Ascending aorta (tissue), 2 donors: Measurements from ENCODE around the gene YARS1. TPM values are rescaled to one million over a fixed set of nuclear protein-coding genes. Genes with fewer than 3 reads are reported as not detected.

Experiments
- DNase-seq, 2 donors: peaks; one replicate each; pipeline ENCODE4 v3.0.0-alpha.2; 2019; ENCODE audit warnings: low spot score in 2 of 2
- H3K27ac ChIP-seq, 2 donors: fragments of 200-600 bp; sonication (generic); one replicate each; pipeline ENCODE4 v1.5.1; 2016 to 2017; ENCODE audit warnings: mild to moderate bottlenecking in 1 of 2
- H3K27me3 ChIP-seq: fragments of 200-600 bp; sonication (generic); one replicate; pipeline ENCODE4 v1.5.1; 2017
- H3K36me3 ChIP-seq, 2 donors: fragments of 200-600 bp; sonication (generic); one replicate each; pipeline ENCODE4 v1.5.1; 2016
- H3K4me1 ChIP-seq, 2 donors: fragments of 200-600 bp; sonication (generic); one replicate each; pipeline ENCODE4 v1.5.1; 2016 to 2017; ENCODE audit warnings: mild to moderate bottlenecking in 1 of 2
- H3K4me3 ChIP-seq, 2 donors: fragments of 200-600 bp; sonication (generic); one replicate each; pipeline ENCODE4 v1.5.1; 2016 to 2017; ENCODE audit warnings: mild to moderate bottlenecking in 1 of 2
- H3K9me3 ChIP-seq, 2 donors: fragments of 200-600 bp; sonication (generic); one replicate each; pipeline ENCODE4 v1.5.1; 2016
- CTCF ChIP-seq, 3 experiments: fragments of 200-600 bp in 2 of 3; fragments of 450-650 bp in 1 of 3; sonication (generic) in 2 of 3; IDR thresholded peaks; one replicate each; pipeline ENCODE4 v1.5.1; 2016 to 2019; ENCODE audit warnings: antibody characterized with exemption in 3 of 3, mild to moderate bottlenecking in 1 of 3, moderate library complexity in 1 of 3
- intact Hi-C: fragments of 100-400 bp; cut with DNase I; formaldehyde crosslinking; loops from one replicate; pipeline ENCODE4 v1.15.1; 2023
- total RNA-seq: library from RNA; depleted of rRNA; stranded (reverse); fragments of >200 nt; gene quantifications from one replicate; pipeline ENCODE4 v1.1.0, GENCODE V29; 2016

Gene YARS1
- total RNA-seq, 1 donor from 2014 or later, result 48.9 TPM

- Histone ChIP-seq H3K27ac (peak overlapping the region; percentile 3 to 24), H3K27me3 (no peaks in the 10 kb centered on the region), H3K36me3 (peaks cover 0 to 2% of the 10 kb centered on the region in 2 donors), H3K4me3 (no peak overlapping the region), H3K9me3 (no peaks in the 10 kb centered on the region), H3K4me1 (peaks cover 4 to 9% of the 10 kb centered on the region in 2 donors)
- intact Hi-C loops, result no loop called here
- DNase-seq, result no peak
- TF ChIP-seq CTCF (IDR thresholded peaks at IDR 0.05), result no peak
These were observed 58.2 kb downstream of the YARS1 start for GRCh38 chr1:32758795-32759430.

GRCh38 chr1:32758177-32758794, 58.9 kb downstream of the YARS1 start:
- Histone ChIP-seq H3K9me3 (no peaks in the 10 kb centered on the region), H3K36me3 (no peaks in the 10 kb centered on the region), H3K27ac (peak overlapping the region; percentile 3 to 24), H3K27me3 (no peaks in the 10 kb centered on the region), H3K4me1 (peaks cover 7 to 12% of the 10 kb centered on the region in 2 donors), H3K4me3 (no peak overlapping the region)
- no peak for DNase-seq
- intact Hi-C loops, result no loop called here
- TF ChIP-seq CTCF (IDR thresholded peaks at IDR 0.05), result no peak

GRCh38 chr1:32757213-32757895, 59.8 kb downstream of the YARS1 start:
- Histone ChIP-seq H3K9me3 (no peaks in the 10 kb centered on the region), H3K36me3 (no peaks in the 10 kb centered on the region), H3K27me3 (no peaks in the 10 kb centered on the region), H3K27ac (no peak overlapping the region), H3K4me3 (no peak overlapping the region), H3K4me1 (peaks cover 11 to 16% of the 10 kb centered on the region in 2 donors)
- no peak for DNase-seq
- intact Hi-C loops, result no loop called here
- no peak for TF ChIP-seq CTCF (IDR thresholded peaks at IDR 0.05)

- intact Hi-C loops, result no loop called here
- Histone ChIP-seq H3K4me1 (peaks cover 8 to 11% of the 10 kb centered on the region in 2 donors), H3K4me3 (no peak overlapping the region), H3K27ac (peak overlapping the region; percentile 62 to 75), H3K9me3 (no peaks in the 10 kb centered on the region), H3K27me3 (no peaks in the 10 kb centered on the region), H3K36me3 (no peaks in the 10 kb centered on the region)
- TF ChIP-seq CTCF (IDR thresholded peaks at IDR 0.05), result no peak
- no peak for DNase-seq
These were observed 61.4 kb downstream of the YARS1 start for GRCh38 chr1:32755810-32756159.

- Histone ChIP-seq H3K36me3 (no peaks in the 10 kb centered on the region), H3K4me1 (peaks cover 8 to 11% of the 10 kb centered on the region in 2 donors), H3K4me3 (peak overlapping the region; percentile 73 to 84), H3K27ac (peak overlapping the region; percentile 62 to 75), H3K9me3 (no peaks in the 10 kb centered on the region), H3K27me3 (no peaks in the 10 kb centered on the region)
- intact Hi-C loops, result no loop called here
- no peak for TF ChIP-seq CTCF (IDR thresholded peaks at IDR 0.05)
- DNase-seq, result no peak
These were observed 61.9 kb downstream of the YARS1 start for GRCh38 chr1:32755098-32755809.
